Measurements from ENCODE around the gene SEPTIN1. TPM values are rescaled to one million over a fixed set of nuclear protein-coding genes. Genes with fewer than 3 reads are reported as not detected.

SEPTIN1 gene
- total RNA-seq, 1 experiment from 2014 or later: 1.4 TPM

- Mint-ChIP-seq H3K36me3 (ENCODE audit: insufficient read depth in 1 of 3, low read depth in 3 of 3) (peaks cover 23 to 46% (median 45%) of the 10 kb centered on the region in 3 experiments; a peak in 6 of 7 replicates), H3K27me3 (ENCODE audit: low read depth) (no peaks in the 10 kb centered on the region; the same call in none of the 2 replicates), H3K9me3 (no peaks in the 10 kb centered on the region; a peak in 1 of 5 replicates), H3K27ac (no peak overlapping the region), H3K4me1 (peaks cover 7 to 12% of the 10 kb centered on the region in 2 experiments), H3K4me3 (peak overlapping the region; percentile 44 to 75; a peak in 4 of 5 replicates)
- H3K27me3 ChIP-seq (ENCODE audit: insufficient read depth, low read length): no peaks in the 10 kb centered on the region
- H3K27ac ChIP-seq (ENCODE audit: insufficient read length, low read depth, low read length): no peak overlapping the region
- H3K23me2 ChIP-seq (ENCODE audit: insufficient read length, low read depth, low read length, poor library complexity, severe bottlenecking): peaks cover 8% of the 10 kb centered on the region
- H3K79me2 ChIP-seq (ENCODE audit: insufficient read depth, low read length): no peaks in the 10 kb centered on the region
- H4K5ac ChIP-seq (ENCODE audit: insufficient read length, low read depth, low read length): no peak overlapping the region
- no peak overlapping the region for H4K8ac ChIP-seq (replicated peaks; ENCODE audit: insufficient read length, low read depth, low read length)
- DNase-seq: peak; percentile 91
- no peak overlapping the region for H3K23ac ChIP-seq (ENCODE audit: insufficient read length, low read depth, low read length)
- no peak overlapping the region for H2BK5ac ChIP-seq (ENCODE audit: insufficient read length, low read length)
- H2AK5ac ChIP-seq (ENCODE audit: insufficient read length, low read length): no peak overlapping the region
- H3K4me2 ChIP-seq (ENCODE audit: insufficient read depth, insufficient read length, low read length): peak overlapping the region; percentile 60
- H4K20me1 ChIP-seq (ENCODE audit: control insufficient read depth, insufficient read depth, insufficient read length): no peaks in the 10 kb centered on the region
- no peaks in the 10 kb centered on the region for H3K4me1 ChIP-seq (ENCODE audit: insufficient read depth, low read length)
- no peak overlapping the region for H3K4ac ChIP-seq (ENCODE audit: low read depth, low read length)
- WGBS (ENCODE audit: extremely low coverage, insufficient read length, low lambda C conversion rate): no CpG with 5 or more reads among the region's 140 CpGs
- no peak overlapping the region for H3K9ac ChIP-seq (ENCODE audit: extremely low read depth, insufficient read length, low read length)
- H2BK15ac ChIP-seq (ENCODE audit: low read depth, low read length): no peak overlapping the region
- no peak overlapping the region for H3K56ac ChIP-seq (ENCODE audit: insufficient read length, low read depth, low read length)
- peak; percentile 40; the same call in 2 of the 3 replicates for TF ChIP-seq CTCF (conservative IDR thresholded peaks at IDR 0.05)
- H3K18ac ChIP-seq (ENCODE audit: insufficient read length, low read depth, low read length): no peak overlapping the region
- H3K79me1 ChIP-seq (ENCODE audit: insufficient read depth, low read depth, low read length, poor library complexity, severe bottlenecking): no peaks in the 10 kb centered on the region
- no peak overlapping the region for H2BK20ac ChIP-seq (ENCODE audit: low read depth, low read length, poor library complexity, severe bottlenecking)
- H2BK12ac ChIP-seq (ENCODE audit: insufficient read length, low read depth, low read length): no peak overlapping the region
- no peak overlapping the region for H2BK120ac ChIP-seq (ENCODE audit: low read depth, low read length, poor library complexity, severe bottlenecking)
- no peak overlapping the region for H3K14ac ChIP-seq (ENCODE audit: insufficient read depth, low read length)
- no peaks in the 10 kb centered on the region for H3K9me3 ChIP-seq (ENCODE audit: control insufficient read depth, low read depth, low read length)
- H3T11ph ChIP-seq (ENCODE audit: low read length): no peak overlapping the region
- H2AFZ ChIP-seq (ENCODE audit: low read length): no peak overlapping the region
- H4K91ac ChIP-seq (ENCODE audit: insufficient read length, low read depth, low read length): no peak overlapping the region
These were observed 35.4 kb upstream of the SEPTIN1 start for GRCh38 chr16:30417529-30418349.
